ENCODE results near the gene CDC42BPB. TPM values are rescaled to one million over a fixed set of nuclear protein-coding genes. Genes with fewer than 3 reads are reported as not detected.

CDC42BPB gene
- total RNA-seq, 1 experiment from 2014 or later = 1.6 TPM

GRCh38 chr14:103006106-103006505 lies 51.2 kb downstream of the CDC42BPB start:
- no peak overlapping the region for H3K27ac ChIP-seq (ENCODE audit: low read length)
- no peaks in the 10 kb centered on the region for H3K79me2 ChIP-seq (ENCODE audit: low read length)
- no peak overlapping the region for H3K9ac ChIP-seq (ENCODE audit: low read length)
- peaks cover 14% of the 10 kb centered on the region for H3K4me1 ChIP-seq (ENCODE audit: low read length)
- peak; percentile 31 for DNase-seq
- H3K36me3 ChIP-seq (ENCODE audit: insufficient read depth, low read length) = no peaks in the 10 kb centered on the region
- no peaks in the 10 kb centered on the region; the same call in 1 of the 2 replicates for H3K27me3 ChIP-seq (ENCODE audit: low read length)
- H3K4me2 ChIP-seq (ENCODE audit: low read depth, low read length, poor library complexity, severe bottlenecking) = no peak overlapping the region
- no peaks in the 10 kb centered on the region for H3K9me3 ChIP-seq (ENCODE audit: low read length)
- no peak overlapping the region for H2AFZ ChIP-seq (ENCODE audit: low read length)
- no peak overlapping the region for H3K4me3 ChIP-seq (ENCODE audit: low read length)
- H3K9me2 ChIP-seq (replicated peaks; ENCODE audit: insufficient read depth, low read length) = no peaks in the 10 kb centered on the region
- H4K20me1 ChIP-seq (ENCODE audit: insufficient read depth, low read depth, low read length) = no peaks in the 10 kb centered on the region

GRCh38 chr14:103003850-103004249 lies 53.5 kb downstream of the CDC42BPB start:
- H3K9ac ChIP-seq (ENCODE audit: low read length) = no peak overlapping the region
- no peaks in the 10 kb centered on the region; the same call in 1 of the 2 replicates for H3K27me3 ChIP-seq (ENCODE audit: low read length)
- no peaks in the 10 kb centered on the region for H3K79me2 ChIP-seq (ENCODE audit: low read length)
- H3K36me3 ChIP-seq (ENCODE audit: insufficient read depth, low read length) = no peaks in the 10 kb centered on the region
- no peaks in the 10 kb centered on the region for H3K9me2 ChIP-seq (replicated peaks; ENCODE audit: insufficient read depth, low read length)
- H2AFZ ChIP-seq (ENCODE audit: low read length) = no peak overlapping the region
- peaks cover 14% of the 10 kb centered on the region for H3K4me1 ChIP-seq (ENCODE audit: low read length)
- H3K27ac ChIP-seq (ENCODE audit: low read length) = no peak overlapping the region
- H3K9me3 ChIP-seq (ENCODE audit: low read length) = no peaks in the 10 kb centered on the region
- DNase-seq = no peak
- H3K4me2 ChIP-seq (ENCODE audit: low read depth, low read length, poor library complexity, severe bottlenecking) = no peak overlapping the region
- no peak overlapping the region for H3K4me3 ChIP-seq (ENCODE audit: low read length)
- no peaks in the 10 kb centered on the region for H4K20me1 ChIP-seq (ENCODE audit: insufficient read depth, low read depth, low read length)

GRCh38 chr14:103003351-103003615 lies 54.1 kb downstream of the CDC42BPB start:
- peaks cover 14% of the 10 kb centered on the region for H3K4me1 ChIP-seq (ENCODE audit: low read length)
- no peaks in the 10 kb centered on the region for H3K79me2 ChIP-seq (ENCODE audit: low read length)
- no peak for DNase-seq
- H3K27me3 ChIP-seq (ENCODE audit: low read length) = no peaks in the 10 kb centered on the region; the same call in 1 of the 2 replicates
- H4K20me1 ChIP-seq (ENCODE audit: insufficient read depth, low read depth, low read length) = no peaks in the 10 kb centered on the region
- H3K4me2 ChIP-seq (ENCODE audit: low read depth, low read length, poor library complexity, severe bottlenecking) = no peak overlapping the region
- H3K27ac ChIP-seq (ENCODE audit: low read length) = no peak overlapping the region
- H3K9me2 ChIP-seq (replicated peaks; ENCODE audit: insufficient read depth, low read length) = no peaks in the 10 kb centered on the region
- H3K9ac ChIP-seq (ENCODE audit: low read length) = no peak overlapping the region
- H3K9me3 ChIP-seq (ENCODE audit: low read length) = no peaks in the 10 kb centered on the region
- no peak overlapping the region for H3K4me3 ChIP-seq (ENCODE audit: low read length)
- no peak overlapping the region for H2AFZ ChIP-seq (ENCODE audit: low read length)
- no peaks in the 10 kb centered on the region for H3K36me3 ChIP-seq (ENCODE audit: insufficient read depth, low read length)

- H3K79me2 ChIP-seq (ENCODE audit: low read length) = no peaks in the 10 kb centered on the region
These were observed 54.6 kb downstream of the CDC42BPB start for GRCh38 chr14:103002578-103003350.

GRCh38 chr14:103001651-103002396 lies 55.5 kb downstream of the CDC42BPB start:
- DNase-seq = peak; percentile 61

More at GRCh38 chr14:103002578-103003350, 54.6 kb downstream of the CDC42BPB start:
- Histone ChIP-seq H3K4me3 (ENCODE audit: low read length) (0 out of 2 replicates have a peak overlapping the region, but pooled peaks have one; percentile 19), H3K9me2 (replicated peaks; ENCODE audit: insufficient read depth, low read length) (no peaks in the 10 kb centered on the region), H2AFZ (ENCODE audit: low read length) (peak overlapping the region; percentile 55; the same call in 1 of the 2 replicates), H4K20me1 (ENCODE audit: insufficient read depth, low read depth, low read length) (no peaks in the 10 kb centered on the region), H3K9ac (ENCODE audit: low read length) (no peak overlapping the region), H3K36me3 (ENCODE audit: insufficient read depth, low read length) (no peaks in the 10 kb centered on the region), H3K27me3 (ENCODE audit: low read length) (no peaks in the 10 kb centered on the region; the same call in 1 of the 2 replicates), H3K9me3 (ENCODE audit: low read length) (no peaks in the 10 kb centered on the region), H3K4me1 (ENCODE audit: low read length) (peaks cover 14% of the 10 kb centered on the region), H3K27ac (ENCODE audit: low read length) (no peak overlapping the region), H3K4me2 (ENCODE audit: low read depth, low read length, poor library complexity, severe bottlenecking) (peak overlapping the region; percentile 57)
- peak; percentile 78 for DNase-seq

GRCh38 chr14:103001226-103001625 lies 56.1 kb downstream of the CDC42BPB start:
- no peaks in the 10 kb centered on the region for H3K36me3 ChIP-seq (ENCODE audit: insufficient read depth, low read length)
- peaks cover 14% of the 10 kb centered on the region for H3K4me1 ChIP-seq (ENCODE audit: low read length)
- H3K4me2 ChIP-seq (ENCODE audit: low read depth, low read length, poor library complexity, severe bottlenecking) = no peak overlapping the region
- no peak for DNase-seq
- no peak overlapping the region for H3K4me3 ChIP-seq (ENCODE audit: low read length)
- no peaks in the 10 kb centered on the region for H3K9me2 ChIP-seq (replicated peaks; ENCODE audit: insufficient read depth, low read length)
- H3K9ac ChIP-seq (ENCODE audit: low read length) = no peak overlapping the region
- H2AFZ ChIP-seq (ENCODE audit: low read length) = no peak overlapping the region
- H3K27me3 ChIP-seq (ENCODE audit: low read length) = no peaks in the 10 kb centered on the region; the same call in 1 of the 2 replicates
- no peak overlapping the region for H3K27ac ChIP-seq (ENCODE audit: low read length)
- no peaks in the 10 kb centered on the region for H4K20me1 ChIP-seq (ENCODE audit: insufficient read depth, low read depth, low read length)
- H3K9me3 ChIP-seq (ENCODE audit: low read length) = no peaks in the 10 kb centered on the region
- H3K79me2 ChIP-seq (ENCODE audit: low read length) = no peaks in the 10 kb centered on the region

More at GRCh38 chr14:103001651-103002396, 55.5 kb downstream of the CDC42BPB start:
- H3K27ac ChIP-seq (ENCODE audit: low read length) = no peak overlapping the region
- H3K79me2 ChIP-seq (ENCODE audit: low read length) = no peaks in the 10 kb centered on the region
- peaks cover 14% of the 10 kb centered on the region for H3K4me1 ChIP-seq (ENCODE audit: low read length)
- H3K9me2 ChIP-seq (replicated peaks; ENCODE audit: insufficient read depth, low read length) = no peaks in the 10 kb centered on the region
- no peaks in the 10 kb centered on the region for H3K36me3 ChIP-seq (ENCODE audit: insufficient read depth, low read length)
- no peaks in the 10 kb centered on the region for H3K9me3 ChIP-seq (ENCODE audit: low read length)
- 0 out of 2 replicates have a peak overlapping the region, but pooled peaks have one; percentile 19 for H3K4me3 ChIP-seq (ENCODE audit: low read length)
- peak overlapping the region; percentile 57 for H3K4me2 ChIP-seq (ENCODE audit: low read depth, low read length, poor library complexity, severe bottlenecking)
- no peaks in the 10 kb centered on the region; the same call in 1 of the 2 replicates for H3K27me3 ChIP-seq (ENCODE audit: low read length)
- H4K20me1 ChIP-seq (ENCODE audit: insufficient read depth, low read depth, low read length) = no peaks in the 10 kb centered on the region
- 0 out of 2 replicates have a peak overlapping the region, but pooled peaks have one; percentile 2 for H3K9ac ChIP-seq (ENCODE audit: low read length)
- peak overlapping the region; percentile 55; the same call in 1 of the 2 replicates for H2AFZ ChIP-seq (ENCODE audit: low read length)

GRCh38 chr14:103000291-103000921 lies 56.9 kb downstream of the CDC42BPB start:
- DNase-seq = no peak
- no peaks in the 10 kb centered on the region for H3K36me3 ChIP-seq (ENCODE audit: insufficient read depth, low read length)
- no peak overlapping the region for H3K4me3 ChIP-seq (ENCODE audit: low read length)
- no peaks in the 10 kb centered on the region; the same call in 1 of the 2 replicates for H3K27me3 ChIP-seq (ENCODE audit: low read length)
- no peaks in the 10 kb centered on the region for H3K9me3 ChIP-seq (ENCODE audit: low read length)
- H3K4me2 ChIP-seq (ENCODE audit: low read depth, low read length, poor library complexity, severe bottlenecking) = no peak overlapping the region
- no peaks in the 10 kb centered on the region for H3K9me2 ChIP-seq (replicated peaks; ENCODE audit: insufficient read depth, low read length)
- peaks cover 14% of the 10 kb centered on the region for H3K4me1 ChIP-seq (ENCODE audit: low read length)
- H2AFZ ChIP-seq (ENCODE audit: low read length) = no peak overlapping the region
- no peaks in the 10 kb centered on the region for H4K20me1 ChIP-seq (ENCODE audit: insufficient read depth, low read depth, low read length)
- no peaks in the 10 kb centered on the region for H3K79me2 ChIP-seq (ENCODE audit: low read length)
- no peak overlapping the region for H3K27ac ChIP-seq (ENCODE audit: low read length)
- H3K9ac ChIP-seq (ENCODE audit: low read length) = no peak overlapping the region
